OCI-LY1 (cell line): ENCODE data around the gene TAGLN2.

Source experiments
- H2AFZ ChIP-seq: fragments of 200-600 bp; sonication (generic), shearing (Covaris generic); 2 replicates; pipeline ENCODE4 v1.6.0; 2014; ENCODE audit warnings: antibody characterized with exemption, mild to moderate bottlenecking, low read length
- H3F3A ChIP-seq: fragments of 200-600 bp; sonication (generic), shearing (Covaris generic); 2 replicates; pipeline ENCODE4 v1.6.0; 2014; ENCODE audit warnings: mild to moderate bottlenecking, antibody characterized with exemption, low read length, moderate library complexity; ENCODE audit not compliant: insufficient read depth
- H3K27ac ChIP-seq: fragments of 200-600 bp; sonication (generic); 2 replicates; pipeline ENCODE4 v1.5.1; 2014; ENCODE audit warnings: low read length, mixed run types, mild to moderate bottlenecking, low read depth; ENCODE audit not compliant: poor library complexity, severe bottlenecking
- H3K27me3 ChIP-seq: fragments of 200-600 bp; sonication (generic); 2 replicates; pipeline ENCODE4 v1.6.0; 2014; ENCODE audit warnings: antibody characterized with exemption, mild to moderate bottlenecking, low read length, moderate library complexity; ENCODE audit not compliant: insufficient read depth
- H3K36me3 ChIP-seq: fragments of 200-600 bp; sonication (generic); 2 replicates; pipeline ENCODE4 v1.6.1; 2014; ENCODE audit warnings: mild to moderate bottlenecking, antibody characterized with exemption, low read length, moderate library complexity, mixed read lengths; ENCODE audit not compliant: insufficient read depth
- H3K4me1 ChIP-seq: fragments of 200-600 bp; sonication (generic); 2 replicates; pipeline ENCODE4 v1.5.1; 2014; ENCODE audit warnings: mild to moderate bottlenecking, low read length, moderate library complexity; ENCODE audit not compliant: insufficient read depth, severe bottlenecking
- H3K4me2 ChIP-seq: fragments of 200-600 bp; sonication (generic), shearing (Covaris generic); 2 replicates; pipeline ENCODE4 v1.6.1; 2014; ENCODE audit warnings: low read length
- H3K4me3 ChIP-seq: fragments of 200-600 bp; sonication (generic); 2 replicates; pipeline ENCODE4 v1.5.1; 2014; ENCODE audit warnings: low read length, low read depth, mild to moderate bottlenecking, mixed read lengths; ENCODE audit not compliant: poor library complexity, severe bottlenecking
- H3K79me2 ChIP-seq: fragments of 200-600 bp; shearing (Covaris generic); 2 replicates; pipeline ENCODE4 v1.6.1; 2016; ENCODE audit warnings: mixed run types, low read length, mixed read lengths; ENCODE audit not compliant: insufficient read depth
- H3K9ac ChIP-seq: fragments of 200-600 bp; sonication (generic), shearing (Covaris generic); 2 replicates; pipeline ENCODE4 v1.6.1; 2014; ENCODE audit warnings: mild to moderate bottlenecking, low read length, mixed read lengths
- H3K9me2 ChIP-seq: fragments of 200-600 bp; sonication (generic), shearing (Covaris generic); 2 replicates; pipeline ENCODE4 v1.6.1; 2014; ENCODE audit warnings: low read depth, mild to moderate bottlenecking, low read length, mixed read lengths
- H3K9me3 ChIP-seq: fragments of 200-600 bp; shearing (Covaris generic); 2 replicates; pipeline ENCODE4 v1.6.1; 2014; ENCODE audit warnings: low read length, mixed read lengths
- H4K20me1 ChIP-seq: fragments of 200-600 bp; sonication (generic), shearing (Covaris generic); 2 replicates; pipeline ENCODE4 v1.6.0; 2016; ENCODE audit warnings: mild to moderate bottlenecking, low read length; ENCODE audit not compliant: insufficient read depth
- EZH2 ChIP-seq: fragments of 200-600 bp; sonication (generic), shearing (Covaris generic); IDR thresholded peaks from 2 replicates; pipeline ENCODE4 v1.8.0; 2017; ENCODE audit warnings: borderline replicate concordance, mixed run types, mild to moderate bottlenecking, antibody characterized with exemption, low read length, moderate library complexity, mixed read lengths
- TF ChIP-seq, protein P1 (sequence below): fragments of 200-600 bp; sonication (generic), shearing (Covaris generic); IDR thresholded peaks from 2 replicates; pipeline ENCODE4 v1.5.1; 2017; ENCODE audit warnings: mild to moderate bottlenecking, antibody characterized with exemption, low read length, moderate library complexity, mixed read lengths

TAGLN2 gene

GRCh38 chr1:159896546-159896930 lies 28.8 kb downstream of the TAGLN2 start:
- Histone ChIP-seq H4K20me1 (no peaks in the 10 kb centered on the region), H3K36me3 (no peaks in the 10 kb centered on the region), H3K4me3 (no peak overlapping the region), H2AFZ (no peak overlapping the region), H3K27me3 (0 out of 2 replicates have a peak, but pooled peaks cover 3% of the 10 kb centered on the region), H3F3A (no peaks in the 10 kb centered on the region), H3K9me3 (no peaks in the 10 kb centered on the region), H3K79me2 (no peaks in the 10 kb centered on the region), H3K4me1 (no peaks in the 10 kb centered on the region), H3K9ac (no peak overlapping the region), H3K27ac (no peak overlapping the region), H3K4me2 (no peak overlapping the region), H3K9me2 (no peaks in the 10 kb centered on the region)
- no peak for TF ChIP-seq EZH2
- TF ChIP-seq, protein P1, sequence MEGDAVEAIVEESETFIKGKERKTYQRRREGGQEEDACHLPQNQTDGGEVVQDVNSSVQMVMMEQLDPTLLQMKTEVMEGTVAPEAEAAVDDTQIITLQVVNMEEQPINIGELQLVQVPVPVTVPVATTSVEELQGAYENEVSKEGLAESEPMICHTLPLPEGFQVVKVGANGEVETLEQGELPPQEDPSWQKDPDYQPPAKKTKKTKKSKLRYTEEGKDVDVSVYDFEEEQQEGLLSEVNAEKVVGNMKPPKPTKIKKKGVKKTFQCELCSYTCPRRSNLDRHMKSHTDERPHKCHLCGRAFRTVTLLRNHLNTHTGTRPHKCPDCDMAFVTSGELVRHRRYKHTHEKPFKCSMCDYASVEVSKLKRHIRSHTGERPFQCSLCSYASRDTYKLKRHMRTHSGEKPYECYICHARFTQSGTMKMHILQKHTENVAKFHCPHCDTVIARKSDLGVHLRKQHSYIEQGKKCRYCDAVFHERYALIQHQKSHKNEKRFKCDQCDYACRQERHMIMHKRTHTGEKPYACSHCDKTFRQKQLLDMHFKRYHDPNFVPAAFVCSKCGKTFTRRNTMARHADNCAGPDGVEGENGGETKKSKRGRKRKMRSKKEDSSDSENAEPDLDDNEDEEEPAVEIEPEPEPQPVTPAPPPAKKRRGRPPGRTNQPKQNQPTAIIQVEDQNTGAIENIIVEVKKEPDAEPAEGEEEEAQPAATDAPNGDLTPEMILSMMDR: no peak

DNA sequence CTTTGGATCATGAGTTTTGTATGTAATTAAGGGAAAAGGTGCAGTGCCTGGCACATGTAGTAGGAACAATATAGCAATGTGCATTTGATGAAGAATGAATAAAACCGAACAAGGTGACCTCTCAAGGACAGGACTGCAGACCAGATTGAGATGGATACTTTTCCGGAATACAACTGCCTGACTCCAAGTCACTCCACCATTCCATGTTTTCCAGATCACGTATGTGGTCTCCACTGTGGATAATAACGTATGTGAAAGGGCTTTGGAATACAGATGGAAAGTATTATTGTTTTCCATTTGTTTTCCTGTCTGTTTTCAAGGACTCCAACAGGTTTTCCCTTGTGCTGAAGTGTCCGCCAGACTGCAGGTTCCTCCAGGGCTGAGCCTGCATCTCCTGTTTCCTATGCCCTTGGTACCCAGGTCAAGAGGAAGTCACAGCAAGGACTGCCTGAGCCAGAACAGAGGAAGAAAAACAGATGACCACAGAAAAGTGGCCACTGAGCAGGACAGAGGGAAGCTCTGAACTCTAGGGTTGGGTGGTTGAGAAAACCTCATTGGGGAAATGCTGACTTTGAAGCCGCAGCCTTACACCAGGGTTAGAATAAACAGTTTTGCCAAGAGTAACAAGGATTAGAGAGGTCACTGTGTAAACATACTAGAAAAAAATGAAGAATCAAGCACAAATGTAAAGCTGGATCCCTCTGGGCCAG lies 29.3 kb downstream of the TAGLN2 start:
- no peak overlapping the region for H3K9ac ChIP-seq
- H3K36me3 ChIP-seq: no peaks in the 10 kb centered on the region
- H2AFZ ChIP-seq: no peak overlapping the region
- H3K9me3 ChIP-seq: no peaks in the 10 kb centered on the region
- H3F3A ChIP-seq: no peaks in the 10 kb centered on the region
- H3K4me2 ChIP-seq: no peak overlapping the region
- no peaks in the 10 kb centered on the region for H3K4me1 ChIP-seq
- no peak overlapping the region for H3K27ac ChIP-seq
- no peaks in the 10 kb centered on the region for H3K79me2 ChIP-seq
- H3K4me3 ChIP-seq: no peak overlapping the region
- H3K27me3 ChIP-seq: 0 out of 2 replicates have a peak, but pooled peaks cover 3% of the 10 kb centered on the region
- no peaks in the 10 kb centered on the region for H4K20me1 ChIP-seq
- TF ChIP-seq, protein P1: no peak
- TF ChIP-seq EZH2: no peak
- H3K9me2 ChIP-seq: no peaks in the 10 kb centered on the region

DNA sequence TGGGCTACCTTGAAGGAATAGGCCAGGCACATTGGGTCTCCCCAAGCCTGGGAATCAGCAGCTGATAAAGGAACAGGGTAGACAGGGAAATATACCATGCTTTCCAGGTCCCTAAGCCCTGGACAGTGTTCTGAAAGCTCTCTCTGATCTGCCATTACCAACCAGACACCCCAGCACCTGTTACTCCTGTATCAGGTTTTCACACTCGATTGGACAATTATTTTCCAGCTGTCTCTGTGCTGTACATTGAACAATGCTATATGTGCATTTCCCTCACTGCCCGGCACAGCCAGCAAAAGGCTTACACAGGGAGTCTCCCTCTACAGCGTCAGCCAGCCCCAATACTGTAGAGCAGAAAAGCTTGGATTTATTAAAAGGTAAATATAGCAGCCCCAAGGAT lies 30.0 kb downstream of the TAGLN2 start:
- Histone ChIP-seq H3K4me3 (no peak overlapping the region), H2AFZ (no peak overlapping the region), H3K9ac (no peak overlapping the region), H3K27me3 (0 out of 2 replicates have a peak, but pooled peaks cover 3% of the 10 kb centered on the region), H4K20me1 (no peaks in the 10 kb centered on the region), H3K4me1 (no peaks in the 10 kb centered on the region), H3K4me2 (no peak overlapping the region), H3K9me2 (no peaks in the 10 kb centered on the region), H3F3A (no peaks in the 10 kb centered on the region), H3K27ac (no peak overlapping the region), H3K9me3 (no peaks in the 10 kb centered on the region), H3K79me2 (no peaks in the 10 kb centered on the region), H3K36me3 (no peaks in the 10 kb centered on the region)
- TF ChIP-seq, protein P1: no peak
